HepG2 (cell line): Measurements from ENCODE around the gene L2HGDH. TPM values are rescaled to one million over a fixed set of nuclear protein-coding genes. Genes with fewer than 3 reads are reported as not detected.

Experiments used
- AHR ChIP-seq: IDR thresholded peaks from 2 replicates; pipeline ENCODE4 v1.6.1; 2018; ENCODE audit warnings: missing genetic modification reagents, missing compliant biosample characterization
- GTF3A ChIP-seq: sonication (generic); formaldehyde crosslinking; conservative IDR thresholded peaks from 2 replicates; pipeline ENCODE4 v1.4.0; 2020; ENCODE audit warnings: mild to moderate bottlenecking, missing genetic modification reagents
- ISL2 ChIP-seq: sonication (generic); formaldehyde crosslinking; IDR thresholded peaks from 2 replicates; pipeline ENCODE4 v1.5.0; 2020; ENCODE audit warnings: missing genetic modification reagents
- KDM2A ChIP-seq: sonication (generic); formaldehyde crosslinking; IDR thresholded peaks from 2 replicates; pipeline ENCODE4 v1.4.0; 2020; ENCODE audit warnings: low read depth, missing genetic modification reagents, borderline replicate concordance
- NFIB ChIP-seq: sonication (generic); formaldehyde crosslinking; IDR thresholded peaks from 2 replicates; pipeline ENCODE4 v1.9.0; 2021; ENCODE audit warnings: missing genetic modification reagents, mild to moderate bottlenecking, borderline replicate concordance
- POGZ ChIP-seq: sonication (generic); formaldehyde crosslinking; IDR thresholded peaks from 2 replicates; pipeline ENCODE4 v1.4.0; 2020; ENCODE audit warnings: mild to moderate bottlenecking, missing genetic modification reagents
- TBL1XR1 ChIP-seq: fragments of 150-350 bp; IDR thresholded peaks from 2 replicates; pipeline ENCODE4 v1.6.1; 2014; ENCODE audit warnings: borderline replicate concordance, low read length; ENCODE audit not compliant: partially characterized antibody
- ZBTB2 ChIP-seq: sonication (generic); formaldehyde crosslinking; IDR thresholded peaks from 2 replicates; pipeline ENCODE4 v1.8.0; 2022; ENCODE audit warnings: low read depth, missing genetic modification reagents
- ZFP82 ChIP-seq: sonication (generic); formaldehyde crosslinking; IDR thresholded peaks from 2 replicates; pipeline ENCODE4 v1.5.1; 2020; ENCODE audit warnings: mild to moderate bottlenecking, missing genetic modification reagents, borderline replicate concordance
- ZMAT5 ChIP-seq: sonication (generic); formaldehyde crosslinking; IDR thresholded peaks from 2 replicates; pipeline ENCODE4 v1.5.0; 2020; ENCODE audit warnings: mild to moderate bottlenecking, low read depth, missing genetic modification reagents, borderline replicate concordance
- ZMYM3 ChIP-seq: sonication (generic); formaldehyde crosslinking; IDR thresholded peaks from 2 replicates; pipeline ENCODE4 v1.5.1; 2020; ENCODE audit warnings: mild to moderate bottlenecking, missing genetic modification reagents
- ZNF253 ChIP-seq: sonication (generic); formaldehyde crosslinking; IDR thresholded peaks from 2 replicates; pipeline ENCODE4 v1.8.0; 2022; ENCODE audit warnings: mild to moderate bottlenecking, missing genetic modification reagents, borderline replicate concordance
- ZNF343 ChIP-seq: sonication (generic); formaldehyde crosslinking; IDR thresholded peaks from 2 replicates; pipeline ENCODE4 v1.4.0; 2020; ENCODE audit warnings: mild to moderate bottlenecking, missing genetic modification reagents
- ZNF431 ChIP-seq: sonication (generic); formaldehyde crosslinking; IDR thresholded peaks from 2 replicates; pipeline ENCODE4 v1.9.0; 2022; ENCODE audit warnings: missing genetic modification reagents, low read depth, mild to moderate bottlenecking, borderline replicate concordance
- ZNF446 ChIP-seq: sonication (generic); formaldehyde crosslinking; IDR thresholded peaks from 2 replicates; pipeline ENCODE4 v1.5.0; 2020; ENCODE audit warnings: mild to moderate bottlenecking, missing genetic modification reagents
- ZNF781 ChIP-seq: sonication (generic); formaldehyde crosslinking; IDR thresholded peaks from 2 replicates; pipeline ENCODE4 v1.5.1; 2020; ENCODE audit warnings: borderline replicate concordance, mild to moderate bottlenecking, missing genetic modification reagents; ENCODE audit errors: not compliant biosample characterization
- polyA plus RNA-seq, 8 experiments: library from polyadenylated mRNA; depleted of rRNA in 3 of 8; stranded (reverse) in 7 of 8; unstranded in 1 of 8; fragments of >200 nt; fragmentation: Illumina TruSeq in 4 of 8; extraction: Trizol in 4 of 8; gene quantifications; 2 replicates each; pipeline versions ENCODE4 v1.2.1 to v1.2.3, GENCODE V29; 2011 to 2016; ENCODE audit warnings: low read depth in 4 of 8, missing spikeins in 1 of 8, mixed read lengths in 1 of 8; ENCODE audit not compliant: insufficient read depth in 1 of 8
- total RNA-seq, 5 experiments: library from RNA; depleted of rRNA; stranded (reverse); fragments of >200 nt; fragmentation: Illumina TruSeq; extraction: Trizol; gene quantifications; 2 replicates each; pipeline ENCODE4 v1.2.3, GENCODE V29; 2016; ENCODE audit warnings: low read depth in 1 of 5
- TF ChIP-seq, protein P1 (sequence below): sonication (generic); formaldehyde crosslinking; IDR thresholded peaks from 2 replicates; pipeline ENCODE4 v1.4.0; 2020; ENCODE audit warnings: low read depth, mild to moderate bottlenecking, missing genetic modification reagents
- TF ChIP-seq, protein P2 (sequence below): sonication (generic); IDR thresholded peaks from 2 replicates; pipeline ENCODE4 v1.6.1; 2016; ENCODE audit warnings: low read depth, borderline replicate concordance
- TF ChIP-seq, protein P3 (sequence below): IDR thresholded peaks from 2 replicates; pipeline ENCODE4 v1.6.1; 2016; ENCODE audit warnings: missing compliant biosample characterization, missing genetic modification reagents, borderline replicate concordance
- TF ChIP-seq, protein P4 (sequence below): sonication (generic); formaldehyde crosslinking; IDR thresholded peaks from 2 replicates; pipeline ENCODE4 v1.5.0; 2020; ENCODE audit warnings: missing genetic modification reagents

The L2HGDH gene
- total and polyA plus RNA-seq, 2 of the 13 experiments (the other 11 are each of a cell fraction or from before 2014, with no cell fraction given): 3.3 to 5.0 TPM

DNA sequence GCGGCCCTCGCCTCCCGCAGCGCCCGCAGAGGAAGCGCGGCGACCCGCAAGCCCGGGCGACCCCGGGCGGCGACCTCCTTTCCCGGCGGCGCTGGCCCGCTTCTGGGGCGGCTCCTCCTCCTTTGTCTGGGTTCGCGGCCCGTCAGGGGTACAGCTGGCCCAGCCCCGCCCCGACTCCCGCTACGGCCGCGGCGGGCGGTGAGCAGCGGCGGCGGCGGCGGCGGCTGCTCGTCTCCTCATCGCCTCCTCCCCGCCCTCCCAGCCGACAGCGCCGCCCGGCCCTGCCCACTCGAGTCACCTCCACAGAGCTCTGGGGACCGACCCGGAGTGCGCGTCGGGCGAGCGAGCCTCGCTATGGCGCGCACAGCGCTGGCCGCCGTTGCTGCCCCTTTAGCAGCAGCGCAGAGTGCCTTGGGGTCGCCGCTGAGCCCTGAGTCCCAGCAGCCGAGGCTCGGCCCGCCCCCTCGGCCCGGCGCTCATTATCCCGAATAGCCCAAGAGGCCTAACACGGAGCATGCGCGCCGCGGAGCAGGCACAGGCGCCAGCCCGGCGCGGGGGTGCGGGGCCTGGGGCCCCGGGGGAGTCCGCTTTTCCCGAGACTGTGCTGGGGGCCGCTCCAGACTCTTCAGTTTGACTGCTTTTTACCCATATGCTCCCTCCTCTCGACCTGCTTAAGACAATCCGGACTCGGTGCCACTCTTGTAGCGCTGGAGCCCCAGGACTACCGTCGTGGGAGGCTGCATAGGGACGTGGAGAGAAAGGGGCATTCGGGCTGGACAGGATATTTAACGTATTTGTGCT, 80.4 kb downstream of the L2HGDH start, which contains the start of gene SOS2 (continued):
- no peak for TF ChIP-seq ZMAT5 (CRISPR knock-in tag)
- no peak for TF ChIP-seq ISL2 (CRISPR knock-in tag)
- peak; percentile 69 for TF ChIP-seq POGZ (CRISPR knock-in tag)
- TF ChIP-seq ZFP82 (CRISPR knock-in tag): no peak
- TF ChIP-seq ZMYM3 (CRISPR knock-in tag): no peak
- TF ChIP-seq ZBTB2 (CRISPR knock-in tag): no peak
- TF ChIP-seq KDM2A (CRISPR knock-in tag): peak; percentile 83; the same call in 1 of the 2 replicates
- TF ChIP-seq, protein P1, sequence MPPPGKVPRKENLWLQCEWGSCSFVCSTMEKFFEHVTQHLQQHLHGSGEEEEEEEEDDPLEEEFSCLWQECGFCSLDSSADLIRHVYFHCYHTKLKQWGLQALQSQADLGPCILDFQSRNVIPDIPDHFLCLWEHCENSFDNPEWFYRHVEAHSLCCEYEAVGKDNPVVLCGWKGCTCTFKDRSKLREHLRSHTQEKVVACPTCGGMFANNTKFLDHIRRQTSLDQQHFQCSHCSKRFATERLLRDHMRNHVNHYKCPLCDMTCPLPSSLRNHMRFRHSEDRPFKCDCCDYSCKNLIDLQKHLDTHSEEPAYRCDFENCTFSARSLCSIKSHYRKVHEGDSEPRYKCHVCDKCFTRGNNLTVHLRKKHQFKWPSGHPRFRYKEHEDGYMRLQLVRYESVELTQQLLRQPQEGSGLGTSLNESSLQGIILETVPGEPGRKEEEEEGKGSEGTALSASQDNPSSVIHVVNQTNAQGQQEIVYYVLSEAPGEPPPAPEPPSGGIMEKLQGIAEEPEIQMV: peak; percentile 86
- no peak for TF ChIP-seq ZNF781 (CRISPR knock-in tag)
- TF ChIP-seq ZNF446 (CRISPR knock-in tag): no peak
- TF ChIP-seq NFIB (CRISPR knock-in tag): no peak
- TF ChIP-seq GTF3A (CRISPR knock-in tag): no peak; the same call in 1 of the 2 replicates
- TF ChIP-seq TBL1XR1: no peak
- TF ChIP-seq, protein P2, sequence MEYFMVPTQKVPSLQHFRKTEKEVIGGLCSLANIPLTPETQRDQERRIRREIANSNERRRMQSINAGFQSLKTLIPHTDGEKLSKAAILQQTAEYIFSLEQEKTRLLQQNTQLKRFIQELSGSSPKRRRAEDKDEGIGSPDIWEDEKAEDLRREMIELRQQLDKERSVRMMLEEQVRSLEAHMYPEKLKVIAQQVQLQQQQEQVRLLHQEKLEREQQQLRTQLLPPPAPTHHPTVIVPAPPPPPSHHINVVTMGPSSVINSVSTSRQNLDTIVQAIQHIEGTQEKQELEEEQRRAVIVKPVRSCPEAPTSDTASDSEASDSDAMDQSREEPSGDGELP: peak; percentile 68
- TF ChIP-seq ZNF343 (CRISPR knock-in tag): no peak; the same call in 1 of the 2 replicates
- TF ChIP-seq, protein P3, sequence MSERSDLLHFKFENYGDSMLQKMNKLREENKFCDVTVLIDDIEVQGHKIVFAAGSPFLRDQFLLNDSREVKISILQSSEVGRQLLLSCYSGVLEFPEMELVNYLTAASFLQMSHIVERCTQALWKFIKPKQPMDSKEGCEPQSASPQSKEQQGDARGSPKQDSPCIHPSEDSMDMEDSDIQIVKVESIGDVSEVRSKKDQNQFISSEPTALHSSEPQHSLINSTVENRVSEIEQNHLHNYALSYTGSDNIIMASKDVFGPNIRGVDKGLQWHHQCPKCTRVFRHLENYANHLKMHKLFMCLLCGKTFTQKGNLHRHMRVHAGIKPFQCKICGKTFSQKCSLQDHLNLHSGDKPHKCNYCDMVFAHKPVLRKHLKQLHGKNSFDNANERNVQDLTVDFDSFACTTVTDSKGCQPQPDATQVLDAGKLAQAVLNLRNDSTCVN (CRISPR knock-in tag): no peak; the same call in 1 of the 2 replicates
- TF ChIP-seq, protein P4, sequence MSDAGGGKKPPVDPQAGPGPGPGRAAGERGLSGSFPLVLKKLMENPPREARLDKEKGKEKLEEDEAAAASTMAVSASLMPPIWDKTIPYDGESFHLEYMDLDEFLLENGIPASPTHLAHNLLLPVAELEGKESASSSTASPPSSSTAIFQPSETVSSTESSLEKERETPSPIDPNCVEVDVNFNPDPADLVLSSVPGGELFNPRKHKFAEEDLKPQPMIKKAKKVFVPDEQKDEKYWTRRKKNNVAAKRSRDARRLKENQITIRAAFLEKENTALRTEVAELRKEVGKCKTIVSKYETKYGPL (CRISPR knock-in tag): no peak
- 0 out of 2 replicates have a peak, but pooled peaks have one; percentile 61 for TF ChIP-seq ZNF431 (CRISPR knock-in tag)
- no peak for TF ChIP-seq AHR (CRISPR knock-in tag)
- TF ChIP-seq ZNF253: no peak
